Measurements from ENCODE around the gene LRP6.

DNA sequence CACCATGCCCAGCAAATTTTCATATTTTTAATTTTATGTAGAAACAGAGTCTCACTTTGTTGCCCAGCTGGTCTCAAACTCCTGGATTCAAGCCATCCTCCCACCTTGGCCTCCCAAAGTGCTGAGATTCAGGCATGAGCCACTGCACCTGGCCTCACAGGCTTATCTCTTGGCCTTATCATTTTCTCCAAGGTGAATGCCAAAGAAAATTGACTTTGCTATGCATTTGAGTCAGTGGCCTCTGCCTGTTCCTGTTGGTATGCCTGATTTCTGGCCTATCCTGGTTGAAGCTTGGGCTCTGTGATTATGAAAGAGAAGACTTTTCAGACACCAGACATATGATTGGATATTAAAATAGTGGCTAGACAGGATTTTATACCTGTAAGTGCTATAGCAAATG is 49.0 kb upstream of the LRP6 start:
- TF ChIP-seq, protein P1, sequence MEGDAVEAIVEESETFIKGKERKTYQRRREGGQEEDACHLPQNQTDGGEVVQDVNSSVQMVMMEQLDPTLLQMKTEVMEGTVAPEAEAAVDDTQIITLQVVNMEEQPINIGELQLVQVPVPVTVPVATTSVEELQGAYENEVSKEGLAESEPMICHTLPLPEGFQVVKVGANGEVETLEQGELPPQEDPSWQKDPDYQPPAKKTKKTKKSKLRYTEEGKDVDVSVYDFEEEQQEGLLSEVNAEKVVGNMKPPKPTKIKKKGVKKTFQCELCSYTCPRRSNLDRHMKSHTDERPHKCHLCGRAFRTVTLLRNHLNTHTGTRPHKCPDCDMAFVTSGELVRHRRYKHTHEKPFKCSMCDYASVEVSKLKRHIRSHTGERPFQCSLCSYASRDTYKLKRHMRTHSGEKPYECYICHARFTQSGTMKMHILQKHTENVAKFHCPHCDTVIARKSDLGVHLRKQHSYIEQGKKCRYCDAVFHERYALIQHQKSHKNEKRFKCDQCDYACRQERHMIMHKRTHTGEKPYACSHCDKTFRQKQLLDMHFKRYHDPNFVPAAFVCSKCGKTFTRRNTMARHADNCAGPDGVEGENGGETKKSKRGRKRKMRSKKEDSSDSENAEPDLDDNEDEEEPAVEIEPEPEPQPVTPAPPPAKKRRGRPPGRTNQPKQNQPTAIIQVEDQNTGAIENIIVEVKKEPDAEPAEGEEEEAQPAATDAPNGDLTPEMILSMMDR (optimal IDR thresholded peaks at IDR 0.05 in 1 of 3, IDR thresholded peaks at IDR 0.05 in 1 of 3, conservative IDR thresholded peaks at IDR 0.05 in 1 of 3; ENCODE audit: extremely low read depth in 1 of 3, insufficient read depth in 2 of 3, low read length in 3 of 3), result no peak
- TF ChIP-seq EZH2 (IDR thresholded peaks at IDR 0.05; ENCODE audit: low read length), result no peak
